ENCODE results near the gene PPP2R3A.
"Not testable (repeated sequence)": the region's sequence is repeated elsewhere in the genome, so short reads cannot be mapped to it uniquely, and the experiment has no call there.

PPP2R3A gene

DNA sequence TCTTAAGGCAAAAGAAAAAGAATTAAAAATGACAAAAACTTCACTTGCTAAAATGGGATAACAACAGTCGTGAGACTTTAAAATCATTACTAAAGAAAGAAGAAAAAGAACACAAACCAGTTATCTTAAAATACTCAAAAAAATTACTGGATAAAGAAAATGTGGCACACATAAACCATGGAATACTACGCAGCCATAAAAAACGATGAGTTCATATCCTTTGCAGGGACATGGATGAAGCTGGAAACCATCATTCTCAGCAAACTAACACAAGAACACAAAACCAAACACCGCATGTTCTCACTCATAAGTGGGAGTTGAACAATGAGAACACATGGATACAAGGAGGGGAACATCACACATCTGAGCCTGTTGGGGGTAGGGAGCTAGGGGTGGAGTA lies 202.7 kb downstream of the PPP2R3A start:
- DNase-seq = not testable (repeated sequence)

- DNase-seq = no peak
Observed at GRCh38 chr3:136171097-136171542, 205.6 kb downstream of the PPP2R3A start.

GRCh38 chr3:136173939-136174490 lies 208.5 kb downstream of the PPP2R3A start:
- DNase-seq = no peak

DNA sequence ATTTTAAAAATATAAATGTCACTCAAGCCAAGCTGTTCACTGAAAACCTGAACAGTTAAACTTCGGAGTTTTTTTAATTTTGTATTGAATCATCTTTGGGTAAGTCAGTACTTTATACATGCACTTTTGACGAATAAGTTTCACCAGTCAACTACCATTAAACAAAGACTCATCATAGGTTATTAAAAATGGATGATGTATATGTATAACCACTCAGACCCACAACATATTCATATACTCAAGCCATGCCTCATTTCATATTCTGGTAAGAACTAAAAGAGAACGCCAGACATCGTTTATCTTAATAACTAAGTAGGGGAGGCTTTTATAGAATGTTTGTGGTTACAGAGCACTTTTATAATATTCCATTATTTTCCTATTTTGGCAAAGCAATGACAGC lies 212.3 kb downstream of the PPP2R3A start:
- no peak for DNase-seq

DNA sequence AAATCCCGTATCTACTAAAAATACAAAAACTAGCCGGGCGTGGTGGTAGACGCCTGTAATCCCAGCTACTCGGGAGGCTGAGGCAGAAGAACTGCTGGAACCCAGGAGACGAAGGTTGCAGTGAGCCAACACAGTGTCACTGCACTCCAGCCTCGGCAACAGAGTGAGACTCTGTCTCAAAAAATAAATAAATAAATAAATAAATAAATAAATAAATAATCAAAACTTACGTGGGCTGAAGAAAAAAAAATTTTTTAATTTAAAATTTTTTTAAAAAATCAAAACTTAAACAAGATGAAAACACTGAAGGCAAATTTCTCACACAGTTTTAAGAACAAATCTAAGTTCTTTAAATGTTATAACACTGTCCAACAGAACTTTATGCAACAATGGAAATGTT lies 216.2 kb downstream of the PPP2R3A start:
- no peak for DNase-seq

DNA sequence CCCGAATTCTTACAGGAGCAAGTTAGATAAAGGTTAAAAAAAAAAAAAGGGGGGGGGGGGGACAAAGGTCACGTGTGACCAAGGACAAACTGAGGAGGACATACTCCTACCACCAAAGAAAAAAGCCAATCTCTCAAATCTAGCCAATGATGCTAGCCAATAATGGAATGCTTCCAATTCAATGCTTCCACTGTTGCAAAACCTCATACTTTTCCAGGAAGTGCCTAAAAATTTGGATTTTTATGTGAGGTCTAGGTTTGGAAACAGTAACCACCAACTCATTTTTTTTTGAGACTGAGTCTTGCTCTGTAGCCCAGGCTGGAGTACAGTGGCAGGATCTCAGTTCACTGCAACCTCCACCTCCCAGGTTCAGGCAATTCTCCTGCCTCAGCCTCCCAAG lies 219.2 kb downstream of the PPP2R3A start:
- no peak for DNase-seq

DNA sequence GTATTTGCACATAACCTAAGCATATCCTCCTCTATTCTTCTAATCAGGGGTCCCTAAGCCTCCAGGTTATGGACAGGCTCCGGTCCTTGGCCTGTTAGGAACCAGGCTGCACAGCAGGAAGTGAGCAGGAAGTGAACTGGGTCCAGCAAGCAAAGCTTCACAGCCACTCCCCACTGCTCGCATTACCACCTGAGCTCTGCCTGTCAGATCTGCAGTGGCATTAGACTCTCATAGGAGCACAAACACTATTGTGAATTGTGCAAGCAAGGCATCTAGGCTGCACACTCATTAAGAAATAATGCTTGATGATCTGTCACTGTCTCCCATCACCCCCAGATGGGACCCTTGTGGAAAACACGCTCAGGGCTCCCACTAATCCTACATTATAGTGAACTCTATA lies 220.8 kb downstream of the PPP2R3A start:
- DNase-seq = peak; percentile 41

DNA sequence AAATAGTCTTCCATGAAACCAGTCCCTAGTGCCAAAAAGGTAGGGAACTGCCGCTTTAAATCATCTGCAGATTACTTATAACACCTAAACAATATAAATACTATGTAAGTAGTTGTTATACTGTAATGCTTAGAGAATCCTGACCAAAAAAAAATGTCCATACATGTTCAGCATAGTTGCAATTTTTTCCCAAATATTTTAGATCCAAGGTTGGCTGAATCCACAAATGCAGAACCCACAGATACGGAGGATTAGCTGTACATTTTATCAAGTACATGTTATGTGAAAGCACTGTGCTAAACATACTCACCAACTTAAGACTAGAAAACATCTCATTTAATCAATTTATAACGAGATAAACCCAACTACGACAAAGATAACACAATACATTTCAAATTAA lies 221.3 kb downstream of the PPP2R3A start:
- no peak for DNase-seq

GRCh38 chr3:136187868-136188267 lies 222.3 kb downstream of the PPP2R3A start:
- no peak for DNase-seq

GRCh38 chr3:136189043-136189442 lies 223.5 kb downstream of the PPP2R3A start:
- DNase-seq = no peak

GRCh38 chr3:136189859-136190617 lies 224.5 kb downstream of the PPP2R3A start:
- DNase-seq = no peak

DNA sequence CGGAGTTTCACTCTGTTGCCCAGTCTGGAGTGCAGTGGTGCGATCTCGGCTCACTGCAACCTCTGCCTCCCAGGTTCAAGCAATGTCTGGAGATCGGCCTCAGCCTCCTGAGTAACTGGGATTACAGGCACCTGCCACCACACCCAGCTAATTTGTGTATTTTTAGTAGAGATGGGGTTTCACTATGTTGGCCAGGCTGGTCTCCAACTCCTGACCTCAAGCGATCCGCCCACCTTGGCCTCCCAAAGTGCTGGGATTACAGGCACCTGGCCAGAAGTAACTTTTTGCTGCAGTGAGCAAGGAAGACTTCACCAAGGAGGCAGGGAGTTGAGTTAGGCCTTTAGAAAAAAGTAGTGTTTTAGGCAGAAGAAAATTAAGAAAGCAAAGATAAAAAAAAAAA lies 226.7 kb downstream of the PPP2R3A start:
- DNase-seq = not testable (repeated sequence)

- no peak for DNase-seq
Observed at GRCh38 chr3:136192831-136193230, 227.3 kb downstream of the PPP2R3A start.

DNA sequence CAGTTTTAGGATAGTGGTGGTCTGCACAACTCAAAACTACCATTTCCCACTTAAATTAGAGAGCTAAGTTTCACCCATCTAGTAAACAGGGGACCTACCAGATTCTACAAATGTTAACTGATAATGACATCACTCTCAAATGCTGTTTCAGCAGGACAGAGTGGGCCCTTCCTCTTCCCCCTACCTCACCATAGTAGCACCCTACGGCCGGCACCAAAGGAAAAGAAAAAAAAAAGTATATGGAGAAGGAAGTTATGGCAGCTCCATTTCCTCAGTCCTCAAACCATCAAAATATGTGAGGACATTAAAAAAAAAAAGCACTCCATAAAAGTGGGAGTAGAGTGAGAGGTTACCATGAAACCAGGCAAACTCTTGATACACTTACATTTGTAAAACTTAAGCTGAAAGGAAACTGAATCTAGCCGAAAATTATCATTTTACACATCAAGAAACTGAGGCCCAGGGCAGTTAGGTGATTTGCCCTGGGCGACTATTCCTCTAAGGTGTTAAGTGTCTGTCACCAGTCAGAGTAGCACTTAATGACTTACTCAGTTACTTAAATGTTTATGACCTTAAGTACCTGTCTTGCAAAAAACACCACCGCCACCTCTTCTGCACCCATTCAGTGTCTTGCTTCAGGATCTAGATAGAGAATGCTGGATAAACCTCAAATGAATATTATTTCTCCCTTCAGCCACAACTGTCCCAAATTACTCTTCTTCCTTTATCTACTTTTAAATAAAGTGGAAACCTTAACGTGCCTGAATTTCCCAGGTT lies 227.9 kb downstream of the PPP2R3A start:
- DNase-seq = peak; percentile 21

GRCh38 chr3:136194409-136195257 lies 229.1 kb downstream of the PPP2R3A start:
- peak; percentile 76 for DNase-seq

DNA sequence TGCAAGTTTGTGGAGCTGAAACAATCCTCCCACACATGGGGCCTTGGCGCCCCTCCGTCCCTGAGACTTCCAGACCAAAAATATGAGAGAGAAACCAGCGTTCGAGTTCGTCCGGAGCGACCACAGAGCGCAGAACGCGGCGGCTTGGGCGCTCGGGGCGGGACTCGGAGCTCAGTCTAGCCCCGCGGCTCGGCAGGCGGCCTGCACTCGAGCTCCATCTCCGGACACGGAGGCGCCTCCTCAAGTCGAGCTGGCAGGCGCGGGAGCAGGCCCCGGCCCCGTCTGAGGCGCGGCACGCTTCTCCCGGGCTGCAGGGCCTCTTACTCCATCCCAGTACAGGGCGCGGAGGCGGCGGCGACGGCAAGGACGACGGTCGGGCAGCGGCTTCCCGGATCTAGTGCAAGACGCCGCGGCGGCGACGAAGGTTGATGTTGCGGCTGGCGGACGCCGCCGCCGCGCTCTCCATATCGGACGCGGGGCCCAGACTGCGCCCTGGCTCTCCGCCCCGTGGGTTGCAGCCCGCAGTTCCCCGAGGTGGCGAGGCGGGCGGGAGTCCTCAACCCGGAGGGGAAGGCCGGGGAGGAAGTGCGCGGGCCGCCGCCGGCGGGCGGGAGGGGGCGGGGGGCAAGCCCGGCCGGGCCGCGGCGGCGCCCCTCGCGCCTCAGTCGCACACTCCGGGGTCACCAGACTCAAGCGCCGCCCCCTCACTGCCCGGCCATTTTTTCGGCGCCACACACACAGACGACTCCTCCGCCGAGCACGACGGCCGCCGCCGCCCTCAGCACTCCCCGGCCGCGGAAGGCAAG lies 229.9 kb downstream of the PPP2R3A start:
- peak; percentile 88 for DNase-seq

- DNase-seq = no peak
Observed at GRCh38 chr3:136196064-136196400, 230.5 kb downstream of the PPP2R3A start, which contains the start of gene MSL2. MSL2 (minus strand) TSS chr3:136196335; CDS start chr3:136195113, 1,222 bp downstream.

DNA sequence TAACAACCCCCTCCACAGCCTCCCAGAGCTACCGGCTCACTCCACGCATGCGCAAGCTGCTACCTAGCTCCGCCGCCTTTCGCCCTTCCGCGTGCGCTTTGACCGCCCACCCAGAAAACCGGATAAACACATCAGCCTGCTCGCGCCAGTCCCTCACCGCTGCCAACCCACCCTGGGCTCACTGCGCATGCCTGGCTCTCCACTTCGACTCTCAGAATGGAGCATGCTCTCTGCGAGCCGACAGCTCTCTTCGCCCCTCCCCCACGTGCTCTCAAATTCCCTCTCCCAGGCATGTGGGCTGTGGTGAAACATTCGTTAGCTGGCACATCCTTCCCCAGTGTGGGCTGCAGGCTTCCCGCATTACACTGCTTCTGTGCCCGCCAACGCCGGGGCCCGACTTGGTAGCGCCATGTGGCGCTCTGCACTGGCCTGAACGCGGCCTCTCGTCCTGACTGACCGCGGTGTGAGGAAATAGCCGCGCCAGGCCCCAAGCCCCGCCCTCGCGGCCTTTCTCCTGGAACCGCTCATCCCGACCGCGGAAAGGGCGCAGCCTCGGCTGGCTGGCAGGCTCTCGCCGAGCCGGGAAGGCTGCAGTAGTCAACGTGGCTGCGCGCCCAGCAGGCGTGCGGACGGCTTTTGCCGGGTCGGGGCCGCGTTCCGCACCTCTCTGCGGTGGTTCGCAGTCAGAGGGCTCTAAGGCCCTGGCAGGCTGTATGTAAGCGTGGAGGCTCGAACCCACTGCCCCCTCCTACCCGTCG lies 231.1 kb downstream of the PPP2R3A start:
- peak; percentile 98 for DNase-seq

- DNase-seq = no peak
Observed at GRCh38 chr3:136197159-136197793, 231.7 kb downstream of the PPP2R3A start.

All from CD4-positive, alpha-beta T cell treated with Interleukin-21 for 1 hour (primary cell).